Upper lobe of left lung (tissue), 6 donors: ENCODE data around the gene CASP10. TPM values are rescaled to one million over a fixed set of nuclear protein-coding genes. Genes with fewer than 3 reads are reported as not detected.

Source experiments
- ATAC-seq, 2 donors: fragments of 200-7000 bp; cut with Tn5 transposase; one replicate each; pipeline ENCODE4 v1.9.1; 2022; ENCODE audit warnings: mild to moderate bottlenecking in 2 of 2, moderate library complexity in 2 of 2; ENCODE audit not compliant: low FRiP score in 2 of 2
- DNase-seq, 2 donors: peaks; one replicate each; pipeline ENCODE4 v3.0.0-alpha.2; 2019 to 2020
- H3K27ac ChIP-seq, 4 donors: fragments of 200-600 bp; sonication (generic); one replicate each; pipeline ENCODE4 v1.5.1; 2016 to 2019
- H3K27me3 ChIP-seq, 4 donors: fragments of 200-600 bp; sonication (generic); one replicate each; pipeline ENCODE4 v1.5.1; 2017 to 2019
- H3K36me3 ChIP-seq, 4 donors: fragments of 200-600 bp; sonication (generic); one replicate each; pipeline ENCODE4 v1.5.1; 2016 to 2019
- H3K4me1 ChIP-seq, 4 donors: fragments of 200-600 bp; sonication (generic); one replicate each; pipeline ENCODE4 v1.5.1; 2018 to 2019
- H3K4me3 ChIP-seq, 4 donors: fragments of 200-600 bp; sonication (generic); one replicate each; pipeline ENCODE4 v1.5.1; 2017 to 2019; ENCODE audit warnings: mild to moderate bottlenecking in 2 of 4, moderate library complexity in 1 of 4
- H3K9me3 ChIP-seq, 4 donors: fragments of 200-600 bp; sonication (generic); one replicate each; pipeline ENCODE4 v1.5.1; 2018 to 2019
- CTCF ChIP-seq, 6 experiments: fragments of 450-650 bp in 4 of 6; fragments of 200-600 bp in 2 of 6; sonication (generic) in 2 of 6; IDR thresholded peaks; one replicate each; pipeline ENCODE4 v1.5.1; 2016 to 2019; ENCODE audit warnings: antibody characterized with exemption in 6 of 6
- EP300 ChIP-seq, 4 donors: sonication (generic); formaldehyde crosslinking; IDR thresholded peaks; one replicate each; pipeline ENCODE4 v1.5.1; 2017; ENCODE audit warnings: antibody characterized with exemption in 4 of 4, control low read depth in 2 of 4
- POLR2A ChIP-seq, 4 donors: fragments of 450-650 bp; IDR thresholded peaks; one replicate each; pipeline ENCODE4 v1.5.1; 2016 to 2017; ENCODE audit warnings: antibody characterized with exemption in 4 of 4, mild to moderate bottlenecking in 2 of 4
- POLR2AphosphoS5 ChIP-seq, 2 donors: sonication (generic); formaldehyde crosslinking; IDR thresholded peaks; one replicate each; pipeline ENCODE4 v1.5.1; 2017; ENCODE audit warnings: antibody characterized with exemption in 2 of 2
- WGBS, 2 donors: methylation state at CpG; one replicate each; pipeline ENCODE4 v1.1.5; 2017 to 2018; 5-methylcytosine and 5-hydroxymethylcytosine counted together
- total RNA-seq, 6 donors: library from RNA; depleted of rRNA in 4 of 6; stranded (reverse); fragments of >200 nt in 4 of 6; gene quantifications; one replicate each; pipeline versions ENCODE4 v1.1.0 to v1.2.1, GENCODE V29; 2016 to 2021
- donor health status: DM: no; HTN: no; CAD: no; lungs with moderate emphysema.
- donor health status: DM: no; HTN: yes; CAD: no; lungs with severe emphysema.

Gene CASP10
- total RNA-seq, 6 donors from 2014 or later: 21.1 to 67.1 (median 29.9) TPM

GRCh38 chr2:201191132-201191875 is 8.4 kb downstream of the CASP10 start:
- Histone ChIP-seq H3K27ac (peak overlapping the region; percentile 32 to 83 (median 52)), H3K4me3 (no peak overlapping the region), H3K9me3 (no peaks in the 10 kb centered on the region), H3K27me3 (no peaks in the 10 kb centered on the region), H3K36me3 (peaks cover 10 to 67% (median 21%) of the 10 kb centered on the region in 4 donors), H3K4me1 (peaks cover 21 to 39% (median 33%) of the 10 kb centered on the region in 4 donors)
- ATAC-seq: peak; percentile 38 to 57
- no peak for DNase-seq
- 34 to 36% methylated on average over 4 of the region's 4 CpGs for WGBS, 2 donors
- TF ChIP-seq CTCF (IDR thresholded peaks at IDR 0.05) (no peak), POLR2AphosphoS5 (IDR thresholded peaks at IDR 0.05) (no peak), POLR2A (IDR thresholded peaks at IDR 0.05) (no peak), EP300 (IDR thresholded peaks at IDR 0.05) (no peak)

- Histone ChIP-seq H3K9me3 (no peaks in the 10 kb centered on the region), H3K4me3 (no peak overlapping the region), H3K27ac (peak overlapping the region in 3 of 4 donors; percentile 0 to 83 (median 4)), H3K27me3 (no peaks in the 10 kb centered on the region), H3K36me3 (peaks cover 6 to 67% (median 24%) of the 10 kb centered on the region in 4 donors), H3K4me1 (peaks cover 14 to 38% (median 27%) of the 10 kb centered on the region in 4 donors)
- WGBS, 2 donors: 43 to 48% methylated on average over 3 of the region's 3 CpGs
- DNase-seq: no peak
- no peak for TF ChIP-seq EP300 (IDR thresholded peaks at IDR 0.05)
- TF ChIP-seq POLR2AphosphoS5 (IDR thresholded peaks at IDR 0.05): no peak
- TF ChIP-seq CTCF (IDR thresholded peaks at IDR 0.05): no peak
- TF ChIP-seq POLR2A (IDR thresholded peaks at IDR 0.05): no peak
- ATAC-seq: peak in 1 of 2 donors; percentile 43
These were observed 11.2 kb downstream of the CASP10 start for GRCh38 chr2:201194097-201194496.

- Histone ChIP-seq H3K36me3 (peaks cover 3 to 70% (median 24%) of the 10 kb centered on the region in 4 donors), H3K27ac (peak overlapping the region in 2 of 4 donors; percentile 0 to 3), H3K9me3 (no peaks in the 10 kb centered on the region), H3K27me3 (no peaks in the 10 kb centered on the region), H3K4me1 (peaks cover 12 to 32% (median 27%) of the 10 kb centered on the region in 4 donors), H3K4me3 (no peak overlapping the region)
- ATAC-seq (no peak), DNase-seq (no peak)
- TF ChIP-seq EP300 (IDR thresholded peaks at IDR 0.05) (no peak), POLR2AphosphoS5 (IDR thresholded peaks at IDR 0.05) (no peak), POLR2A (IDR thresholded peaks at IDR 0.05) (no peak), CTCF (IDR thresholded peaks at IDR 0.05) (no peak)
- 96% methylated on average over 3 of the region's 3 CpGs for WGBS, 2 donors
These were observed 12.4 kb downstream of the CASP10 start for GRCh38 chr2:201195331-201195730.

GRCh38 chr2:201196003-201196402 is 13.1 kb downstream of the CASP10 start:
- peak overlapping the region in 1 of 4 donors; percentile 3 for H3K27ac ChIP-seq
- peaks cover 3 to 71% (median 26%) of the 10 kb centered on the region in 4 donors for H3K36me3 ChIP-seq
- TF ChIP-seq CTCF (IDR thresholded peaks at IDR 0.05): no peak
- no peak for TF ChIP-seq POLR2A (IDR thresholded peaks at IDR 0.05)
- TF ChIP-seq POLR2AphosphoS5 (IDR thresholded peaks at IDR 0.05): no peak
- TF ChIP-seq EP300 (IDR thresholded peaks at IDR 0.05): no peak
- WGBS, 2 donors: 82 to 85% methylated on average over 3 of the region's 3 CpGs
- H3K9me3 ChIP-seq: no peaks in the 10 kb centered on the region
- peaks cover 5 to 25% (median 22%) of the 10 kb centered on the region in 4 donors for H3K4me1 ChIP-seq
- no peak overlapping the region for H3K4me3 ChIP-seq
- ATAC-seq (no peak), DNase-seq (no peak)
- no peaks in the 10 kb centered on the region for H3K27me3 ChIP-seq
